Activated CD4-positive, alpha-beta T cell treated with anti-CD3 and anti-CD28 coated beads for 24 hours (primary cell): ENCODE data around the gene SLC26A2.
A peak's percentile ranks its signal among the peaks of the same experiment; 100 is the strongest.

ENCODE experiments used
- DNase-seq, 2 donors: peaks; one replicate each; pipeline ENCODE4 v3.0.0-alpha.2; 2020; ENCODE audit warnings: low read depth in 2 of 2

Gene SLC26A2

DNA sequence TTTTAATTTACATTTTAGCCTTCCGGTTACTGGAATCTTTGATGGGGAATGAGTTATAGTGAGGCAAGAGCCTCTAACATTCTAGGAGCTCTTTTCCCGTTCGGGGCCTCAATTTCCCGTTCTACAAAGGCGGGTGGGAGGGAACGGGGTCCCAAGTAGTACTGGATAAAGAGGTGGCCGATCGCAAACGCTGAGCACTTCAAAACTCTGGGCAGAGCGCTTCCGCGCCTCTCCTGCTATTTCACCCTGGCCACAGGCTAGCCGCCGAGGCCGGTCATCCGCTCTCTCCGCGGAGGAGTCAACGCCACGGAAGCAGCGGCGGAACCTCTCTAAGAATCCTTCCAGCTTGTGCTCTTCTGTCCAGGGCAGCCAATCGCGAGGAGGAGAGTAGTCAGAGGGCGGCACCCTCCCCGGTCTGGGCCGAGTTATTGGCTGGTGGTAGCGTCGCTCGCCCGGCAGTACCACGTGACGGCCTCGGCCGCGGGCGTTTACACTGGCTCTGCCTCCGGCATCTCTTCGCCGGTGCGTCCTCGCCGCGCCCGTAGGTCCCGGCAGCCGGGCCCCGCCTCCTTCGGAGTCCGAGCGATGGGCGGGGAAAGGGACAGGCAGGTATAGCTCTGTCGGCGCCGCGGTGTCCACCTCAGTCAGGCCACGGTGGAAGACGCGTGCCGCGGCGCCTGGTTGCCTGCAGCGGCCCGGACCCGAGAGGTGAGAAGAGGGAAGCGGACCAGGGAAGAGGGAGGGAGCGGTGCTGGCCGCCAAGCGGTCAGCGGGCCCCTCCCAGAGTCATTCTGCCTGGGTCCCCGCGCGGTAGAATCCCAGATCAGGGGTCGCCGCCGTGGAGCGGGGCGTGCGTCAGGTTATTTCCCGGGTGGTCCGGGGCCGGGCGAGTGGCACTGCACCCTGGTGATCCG, at the start of gene SLC26A2:
Gene SLC26A2 (plus strand): TSS at position 487 of the 914 bp plus-strand sequence. CDS start 16,895 bp downstream, outside the sequence.
- DNase-seq: peak; percentile 88 to 92

DNA sequence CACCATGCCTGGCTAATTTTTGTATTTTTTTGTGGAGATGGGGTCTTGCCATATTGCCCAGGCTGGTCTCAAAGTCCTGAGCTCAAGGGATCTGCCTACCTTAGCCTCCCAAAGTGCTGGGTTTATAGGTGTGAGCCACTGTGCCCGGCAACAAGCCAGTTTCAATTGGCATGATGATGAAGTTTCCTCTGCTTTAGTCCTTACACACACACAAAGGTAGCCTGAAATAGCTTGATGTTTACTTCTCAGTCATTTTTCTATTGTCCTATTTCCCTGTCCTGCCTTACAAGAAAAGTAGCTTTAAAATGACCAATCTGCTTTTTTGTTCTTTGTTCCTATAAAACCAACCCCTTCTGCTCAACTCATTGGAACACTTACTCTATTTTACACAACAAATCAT, 49.5 kb upstream of the SLC26A2 start:
- DNase-seq: no peak

DNA sequence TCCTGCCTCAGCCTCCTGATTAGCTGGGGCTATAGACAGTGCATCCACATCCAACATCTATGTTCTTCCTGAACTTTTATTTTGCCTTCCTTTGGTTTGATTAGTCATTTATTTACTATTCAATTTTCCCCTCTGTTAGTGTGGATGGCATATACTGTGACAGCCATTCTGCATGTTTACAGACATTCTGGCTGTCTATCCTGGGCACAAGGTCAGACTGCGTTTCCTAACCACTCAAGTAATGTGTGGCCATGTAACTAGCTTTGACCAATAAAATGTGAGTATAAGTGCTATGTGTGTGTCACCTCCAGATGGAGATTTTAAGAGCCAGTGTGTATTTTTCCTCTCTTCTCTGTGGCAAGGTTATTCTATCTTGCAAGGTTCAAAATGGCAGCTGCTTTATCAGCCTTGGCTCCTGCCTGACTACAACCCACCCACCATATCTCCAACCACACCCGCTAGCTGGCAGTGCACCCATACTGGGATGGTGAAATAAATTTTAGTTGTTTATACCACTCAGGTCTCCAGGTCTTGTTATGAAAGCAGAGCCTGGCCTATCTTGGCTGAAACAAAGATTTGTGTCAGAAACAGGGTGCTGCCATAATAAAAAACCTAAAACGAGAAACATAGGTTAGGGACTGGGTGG, 48.2 kb upstream of the SLC26A2 start:
- DNase-seq: no peak

DNA sequence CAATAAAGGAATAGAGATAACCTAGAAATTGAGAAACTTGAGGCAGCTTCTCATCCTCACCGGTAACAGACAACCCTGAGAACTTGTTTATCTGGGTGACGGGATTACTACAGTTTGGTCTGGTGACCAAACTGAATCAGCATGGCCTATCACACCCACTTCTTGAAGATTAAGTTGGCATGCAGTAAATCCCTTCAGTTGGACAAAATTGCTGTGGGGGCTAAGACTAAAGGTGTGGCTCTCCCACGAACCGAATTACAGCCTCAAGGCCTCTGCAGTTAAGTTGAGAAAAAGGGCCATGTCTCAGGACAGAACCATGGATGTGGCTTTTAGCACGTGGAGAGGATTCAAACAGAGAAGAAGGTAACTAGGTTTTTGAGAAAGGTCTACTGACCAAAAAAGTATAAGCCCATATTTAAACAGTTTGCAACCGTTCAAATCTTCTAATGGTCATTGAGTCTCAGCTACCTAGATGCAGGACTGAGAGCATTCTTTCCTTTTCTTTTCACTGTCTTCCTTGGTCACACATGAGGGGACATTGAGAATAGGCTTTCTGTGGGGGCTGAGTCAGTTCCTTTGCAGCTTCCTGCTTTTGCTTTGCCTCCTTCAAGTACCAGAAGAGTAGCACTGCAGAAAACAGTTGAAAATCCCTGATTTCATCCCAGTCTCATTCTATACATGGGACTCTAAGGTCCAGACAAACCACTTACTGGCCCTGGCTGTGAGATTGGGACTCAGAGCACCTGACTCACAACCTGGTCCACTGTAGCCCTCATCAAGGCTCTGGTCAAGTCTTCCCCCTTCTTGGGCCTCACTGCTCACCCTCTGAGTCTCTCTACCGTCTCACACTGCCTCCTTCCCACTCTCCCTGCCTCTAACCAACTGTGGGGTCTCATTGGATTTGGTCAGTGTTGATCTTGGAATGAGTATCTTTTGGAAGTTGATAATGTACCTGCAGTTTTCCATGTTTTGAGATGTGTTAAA, 46.8 kb upstream of the SLC26A2 start:
- DNase-seq: no peak

DNA sequence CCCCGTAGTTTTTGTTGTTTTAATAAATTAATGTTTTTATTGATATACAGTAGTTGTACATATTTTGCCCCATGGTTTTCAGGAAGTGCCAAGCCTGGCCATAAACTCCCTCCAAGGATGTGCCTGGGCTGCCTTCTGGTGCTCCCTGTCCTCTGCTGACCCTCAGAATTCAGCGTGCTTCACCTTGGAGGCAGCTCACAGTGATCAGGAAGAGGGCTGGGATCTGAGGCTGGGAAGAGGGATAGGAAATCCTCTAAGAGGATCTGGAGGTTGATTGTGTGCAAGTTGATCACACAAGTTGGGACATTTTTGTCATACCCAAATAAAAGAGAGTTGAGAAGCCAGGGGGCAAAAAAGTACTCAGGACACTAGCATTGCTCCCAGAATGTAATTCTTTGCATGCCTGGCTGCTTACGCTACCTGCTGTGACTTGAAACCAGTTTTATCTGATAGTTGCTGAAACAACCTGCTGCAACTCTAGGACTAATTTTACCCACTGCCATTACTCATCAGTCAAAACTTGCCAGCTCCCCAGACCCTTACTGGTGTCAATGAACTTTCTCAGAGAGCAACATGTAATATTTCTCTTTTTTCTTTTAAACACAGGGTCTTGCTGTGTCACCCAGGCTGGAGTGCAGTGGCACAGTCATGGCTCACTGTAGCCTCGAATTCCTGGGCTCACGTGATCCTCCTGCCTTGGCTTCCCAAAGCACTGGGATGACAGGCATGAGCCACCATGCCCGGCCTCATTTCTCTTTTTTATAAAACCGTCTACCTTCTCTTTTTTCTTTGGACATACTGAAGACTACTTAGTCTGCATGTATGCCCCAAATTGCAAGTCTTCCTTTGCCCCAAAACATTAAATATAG, 44.9 kb upstream of the SLC26A2 start:
- DNase-seq: no peak

DNA sequence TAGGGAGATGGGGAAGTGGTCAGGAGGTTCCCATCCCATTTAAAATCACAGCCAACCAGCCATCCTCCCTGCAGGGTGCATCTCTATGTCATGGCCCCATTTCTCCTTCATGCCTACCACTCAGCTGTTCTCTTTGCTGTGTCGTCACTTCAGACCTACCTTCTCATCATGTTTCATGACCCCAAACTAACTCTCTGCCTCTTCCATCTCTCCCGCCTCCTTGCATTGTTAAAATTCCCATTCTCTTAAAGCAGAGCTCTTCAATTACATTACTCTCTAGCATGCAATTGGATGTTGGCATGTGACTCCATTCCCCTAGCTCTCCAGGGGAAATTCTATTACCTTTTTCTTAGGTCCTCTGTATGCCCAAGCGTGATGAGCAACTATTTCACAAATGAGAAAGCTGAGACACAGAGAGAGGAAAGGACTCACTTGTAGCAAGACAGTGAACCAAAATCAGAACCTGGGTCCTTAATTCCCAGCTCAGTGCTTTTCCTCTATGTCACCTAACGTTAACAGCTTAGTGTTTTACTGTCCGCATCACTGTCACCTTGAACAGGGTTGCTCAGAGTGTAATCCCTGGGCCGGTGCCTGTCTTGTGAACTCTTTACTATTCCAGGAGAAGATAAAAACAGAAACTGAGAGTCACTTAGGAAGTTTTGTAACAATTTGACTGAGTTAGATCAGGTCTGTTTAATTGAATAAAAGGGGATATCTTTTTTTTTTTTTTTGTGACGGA, 44.1 kb upstream of the SLC26A2 start:
- DNase-seq: no peak

DNA sequence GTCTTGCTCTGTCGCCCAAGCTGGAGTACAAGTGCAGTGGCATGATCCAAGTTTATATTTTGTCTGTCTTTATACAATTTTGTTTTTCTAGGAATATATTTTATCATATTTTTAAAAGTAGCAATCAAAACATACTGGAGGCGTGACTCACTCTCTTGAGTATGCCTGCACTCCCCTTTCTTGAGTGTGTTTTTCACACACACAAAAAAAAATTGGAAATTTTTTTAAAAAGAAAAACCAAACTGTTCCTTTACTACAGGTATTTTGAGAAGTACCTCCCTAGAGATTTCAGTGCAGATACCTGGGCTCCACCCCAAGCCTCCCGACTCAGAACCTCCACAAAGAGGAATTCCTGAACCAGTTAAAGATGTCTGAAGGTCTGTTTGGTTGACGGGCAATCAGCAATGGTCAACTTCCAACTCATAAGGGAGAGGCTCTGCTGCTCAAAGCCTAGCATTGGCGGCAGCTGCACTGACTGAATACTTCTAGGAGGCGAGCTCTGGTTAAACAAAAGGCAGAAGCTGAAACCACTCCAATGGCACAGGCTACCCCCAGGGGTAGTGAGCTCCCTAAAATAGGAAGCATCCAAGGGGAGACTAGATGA, 43.4 kb upstream of the SLC26A2 start:
- DNase-seq: no peak

DNA sequence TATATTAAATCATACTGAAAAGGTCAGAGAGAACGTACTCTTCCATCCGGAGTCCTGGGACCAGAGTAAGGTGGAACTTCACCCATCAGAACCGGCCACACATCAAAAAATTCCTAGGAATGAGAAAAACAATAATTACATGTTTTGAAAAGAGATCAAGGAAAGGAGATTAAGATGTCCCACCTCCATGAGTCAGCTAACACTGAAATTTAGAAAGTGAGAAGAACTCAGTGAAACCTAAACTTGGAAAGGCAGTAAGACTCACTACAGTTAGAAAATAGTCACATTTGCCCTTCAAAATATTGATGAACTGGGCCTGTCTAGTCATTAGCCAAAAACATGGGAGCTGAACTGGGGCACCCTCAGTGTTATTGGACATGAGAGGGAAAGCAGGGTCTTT, 39.0 kb upstream of the SLC26A2 start:
- DNase-seq: no peak

DNA sequence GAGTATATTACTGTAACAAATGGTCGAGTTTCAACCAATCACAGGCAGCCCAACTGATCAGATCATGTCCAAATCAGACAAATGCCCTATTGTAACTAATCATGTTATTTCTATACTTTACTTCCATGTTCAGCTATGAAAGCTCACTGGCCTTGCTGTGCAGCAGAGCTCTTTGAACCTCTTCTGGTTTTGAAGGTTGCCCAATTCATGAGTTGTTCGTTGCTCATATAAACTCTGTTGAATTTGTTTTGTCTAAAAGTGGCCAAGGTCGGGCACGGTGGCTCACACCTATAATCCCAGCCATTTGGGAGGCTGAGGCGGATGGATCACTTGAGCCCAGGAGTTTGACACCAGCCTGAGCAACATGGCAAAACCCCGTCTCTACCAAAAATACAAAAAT, 37.6 kb upstream of the SLC26A2 start:
- no peak for DNase-seq

DNA sequence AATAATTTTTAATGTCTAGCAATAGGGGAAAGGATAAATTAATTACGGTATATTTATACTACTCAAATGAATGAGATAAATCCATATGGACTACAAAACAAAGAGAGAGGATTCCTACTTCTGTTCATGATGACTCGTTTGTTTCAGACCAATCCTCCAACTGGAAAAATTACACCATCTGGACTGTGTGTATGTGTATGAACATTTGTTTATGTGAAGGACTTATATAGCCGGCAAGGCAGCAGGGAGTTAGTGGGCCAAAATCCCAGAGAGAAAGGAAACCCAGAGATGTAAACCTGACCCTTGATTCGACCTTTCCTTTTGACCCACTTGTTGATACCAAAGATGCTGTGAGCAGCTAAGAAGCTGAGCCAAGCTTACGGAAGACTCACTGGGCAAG, 36.1 kb upstream of the SLC26A2 start:
- DNase-seq: no peak

DNA sequence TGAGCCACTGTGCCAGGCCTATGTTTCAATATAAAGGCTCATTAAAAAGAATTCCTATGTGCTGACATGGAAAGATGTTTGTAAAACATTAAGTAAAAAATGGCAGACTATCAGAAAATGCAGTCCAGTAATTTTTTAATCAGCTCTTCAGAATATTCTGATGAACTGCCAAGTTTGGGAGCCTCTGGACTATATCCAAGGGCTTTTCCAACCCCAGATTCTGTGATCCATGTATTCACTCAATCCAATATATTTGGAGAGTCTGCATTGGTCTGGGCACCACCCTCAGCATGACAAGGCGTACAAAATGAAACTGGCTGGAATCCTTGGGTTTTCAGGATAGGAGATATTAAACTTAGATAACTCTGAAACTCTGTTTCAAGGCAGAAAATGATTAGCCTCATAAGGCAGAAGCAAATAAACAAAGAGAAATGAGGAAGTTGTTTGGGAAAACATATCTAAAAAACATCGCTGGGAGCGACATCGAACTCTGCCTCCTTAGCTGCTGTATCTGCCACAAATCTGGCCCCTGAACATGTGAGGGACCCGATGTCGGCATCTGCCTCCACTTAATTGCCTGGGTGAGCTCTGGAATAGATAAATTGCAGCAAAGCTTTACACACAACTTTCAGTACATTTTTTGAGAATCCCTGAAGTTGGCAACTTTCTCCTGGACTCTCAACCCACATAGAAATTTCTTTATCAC, 30.4 kb upstream of the SLC26A2 start:
- DNase-seq: no peak

DNA sequence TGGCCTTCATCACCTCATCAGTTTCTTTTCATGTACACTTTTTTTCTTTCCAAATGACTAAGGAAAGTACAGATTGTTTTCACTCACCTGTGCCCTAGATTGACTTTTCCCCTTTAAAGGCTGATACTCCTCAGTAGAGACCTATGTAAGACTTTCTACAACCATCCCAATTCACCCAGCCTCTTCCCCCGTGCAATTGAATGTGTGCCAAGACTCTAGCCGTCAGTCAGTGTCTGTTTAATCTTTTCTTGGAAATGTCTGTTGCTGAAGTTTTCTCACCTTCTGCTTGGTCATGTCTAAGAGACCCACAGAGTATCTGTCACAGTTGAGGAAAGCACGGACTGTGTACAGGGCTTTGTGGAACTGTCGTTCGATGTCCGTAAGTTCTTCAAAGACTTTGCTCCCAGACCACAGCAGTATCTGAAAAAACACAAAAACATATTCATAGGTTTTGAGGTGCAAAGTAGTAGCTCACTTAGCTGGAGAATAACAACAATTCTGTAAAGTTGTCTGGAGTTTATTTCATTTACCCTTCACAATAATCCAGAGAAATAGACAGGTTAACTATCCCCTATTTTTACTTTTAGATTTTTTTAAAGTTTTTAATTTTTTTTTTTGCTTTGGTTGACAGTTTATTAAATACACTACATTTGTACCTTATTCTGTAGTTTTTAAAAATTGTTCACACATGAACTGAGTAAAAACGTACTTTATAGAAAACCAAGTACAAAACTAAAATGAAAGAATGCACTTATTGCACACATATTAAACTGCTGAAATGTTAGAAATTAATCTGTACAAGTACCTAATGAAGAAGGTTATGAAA, 29.6 kb upstream of the SLC26A2 start:
- no peak for DNase-seq

DNA sequence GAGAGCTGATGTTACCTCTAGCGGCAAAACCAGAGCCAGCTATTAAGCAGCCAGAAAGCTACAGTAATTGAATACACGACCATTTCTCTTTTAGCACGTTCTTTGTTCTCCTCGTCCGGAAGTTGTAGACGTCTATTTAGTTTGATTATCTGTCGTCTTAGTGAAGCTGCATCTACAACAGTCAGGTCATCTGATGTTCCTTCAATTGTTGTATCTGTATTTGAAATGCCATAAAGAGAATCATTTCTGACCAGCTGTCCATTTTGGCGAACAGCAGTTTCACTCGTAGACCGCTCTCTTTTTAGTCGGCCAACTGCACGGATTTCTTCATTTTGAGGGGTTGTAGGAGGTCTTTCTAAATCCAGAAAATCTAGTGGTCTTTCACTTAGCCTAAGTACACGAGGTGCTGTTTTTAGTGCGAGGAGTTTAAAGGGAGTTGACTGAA, 28.5 kb upstream of the SLC26A2 start:
- no peak for DNase-seq

DNA sequence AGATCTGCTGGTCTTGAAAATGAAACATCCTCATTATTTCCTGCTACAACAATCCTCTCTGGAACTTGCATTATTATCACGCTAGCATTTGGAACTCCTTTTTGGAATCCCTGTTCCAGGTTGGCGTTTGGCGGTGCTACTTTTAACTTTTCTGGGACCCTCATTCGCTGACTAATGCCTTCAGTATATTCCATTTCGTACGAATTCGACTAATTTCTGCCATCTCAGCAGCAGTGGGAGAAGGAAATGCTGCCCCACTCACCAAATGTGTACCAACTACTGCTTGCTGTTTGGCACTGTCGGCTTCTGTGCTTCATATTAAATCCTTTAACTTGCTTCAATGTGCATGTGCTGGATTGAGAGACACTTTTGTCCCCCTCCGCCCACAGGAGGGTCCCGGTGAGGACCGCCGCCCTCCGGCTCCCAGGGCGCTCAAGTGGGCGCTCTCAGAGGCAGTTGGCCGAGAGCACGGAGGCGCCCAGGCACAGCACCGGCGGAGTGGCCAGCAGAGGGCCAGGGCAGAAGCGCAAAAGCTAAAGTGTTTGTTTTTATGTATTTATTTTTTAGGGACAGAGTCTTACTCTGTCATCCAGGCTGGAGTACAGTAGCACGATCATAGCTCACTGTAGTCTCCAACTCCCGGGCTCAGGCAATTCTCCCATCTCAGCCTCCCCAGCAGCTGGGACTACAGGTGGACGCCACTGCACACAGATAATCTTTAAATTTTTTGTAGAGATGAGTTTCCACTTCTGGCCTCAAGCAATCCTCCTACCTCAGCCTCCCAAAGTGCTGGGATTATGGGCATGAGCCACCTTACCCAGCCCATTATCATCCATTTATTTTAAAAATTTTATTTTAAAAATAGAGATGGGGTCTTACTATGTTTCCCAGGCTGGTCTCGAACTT, 27.9 kb upstream of the SLC26A2 start:
- DNase-seq: no peak

DNA sequence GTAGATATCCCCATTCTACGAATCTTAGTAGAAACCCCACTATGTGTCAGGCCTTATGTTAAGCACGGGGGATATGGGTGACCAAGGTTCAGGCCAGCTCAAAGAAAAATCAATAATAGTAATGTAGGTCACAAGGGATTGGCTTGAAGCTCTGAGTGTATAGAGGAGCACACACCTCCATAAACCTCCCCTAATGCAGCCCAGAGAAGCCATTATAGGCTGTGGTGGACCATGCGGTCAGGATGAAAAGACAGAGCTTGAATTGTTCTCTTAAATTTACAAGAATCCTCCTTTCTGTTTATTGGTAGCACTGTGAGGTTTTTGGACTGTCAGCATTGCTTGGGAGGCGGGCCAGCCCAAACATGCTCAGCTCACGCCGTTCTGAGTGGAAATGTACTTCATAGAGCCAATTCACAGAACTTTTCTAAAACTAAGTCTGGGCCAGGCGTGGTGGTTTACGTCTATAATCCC, 25.1 kb upstream of the SLC26A2 start:
- no peak for DNase-seq

DNA sequence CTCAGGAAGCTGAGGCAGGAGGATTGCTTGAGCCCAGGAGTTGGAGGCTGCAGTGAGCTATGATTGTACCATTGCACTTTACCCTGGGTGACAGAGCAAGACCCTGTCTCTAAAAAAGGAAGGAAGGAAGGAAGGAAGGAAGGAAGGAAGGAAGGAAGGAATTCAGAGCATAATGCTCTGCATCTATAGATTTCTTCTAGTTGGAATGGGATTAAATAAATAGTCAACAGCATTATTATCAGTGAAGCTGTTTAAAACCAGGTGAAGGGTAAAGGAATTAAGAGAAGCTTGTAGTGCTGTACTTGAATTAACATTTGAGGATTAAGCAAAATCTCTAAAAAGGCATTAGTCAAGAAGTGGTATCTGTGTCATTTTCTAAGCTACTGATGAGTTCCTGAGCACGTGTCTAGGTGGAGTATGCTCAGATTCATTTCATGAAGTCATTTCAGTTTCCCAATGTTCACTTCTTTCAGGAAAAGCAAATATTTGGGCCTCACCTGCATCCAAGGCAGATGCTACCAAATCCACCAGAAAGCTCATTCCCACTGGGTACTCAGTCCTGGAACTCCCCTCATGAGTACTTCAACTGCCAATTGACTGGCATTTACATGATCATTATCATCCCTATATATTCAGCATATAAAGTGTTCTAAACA, 24.4 kb upstream of the SLC26A2 start:
- no peak for DNase-seq

DNA sequence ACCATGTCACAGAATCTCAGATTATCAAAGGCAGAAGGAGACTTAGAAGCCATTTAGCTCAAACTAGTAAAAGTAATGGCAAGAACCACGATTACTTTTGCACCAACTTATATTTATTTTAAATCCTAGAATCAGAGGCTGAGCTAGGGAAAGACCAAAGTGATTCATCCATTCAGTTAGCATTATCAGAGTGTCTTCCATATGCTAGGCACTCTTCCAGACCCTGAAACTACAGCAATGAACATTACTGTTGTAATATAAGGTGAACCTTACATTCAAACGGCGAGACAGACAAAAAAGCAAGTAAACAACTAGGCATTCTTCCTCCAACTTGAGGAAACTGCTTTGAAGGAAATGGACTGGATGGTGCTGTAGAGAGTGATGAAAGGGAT, 23.9 kb upstream of the SLC26A2 start:
- no peak for DNase-seq
